GM19328 (cell line): Measurements from ENCODE around the gene VIPR1.
"Not testable (repeated sequence)": the region's sequence is repeated elsewhere in the genome, so short reads cannot be mapped to it uniquely, and the experiment has no call there.

ENCODE experiments used
- ATAC-seq: cut with Tn5 transposase; IDR thresholded peaks from one replicate; pipeline ENCODE4 v1.9.1; 2021; ENCODE audit warnings: mild to moderate bottlenecking, moderate library complexity; ENCODE audit not compliant: unreplicated experiment

The VIPR1 gene

DNA sequence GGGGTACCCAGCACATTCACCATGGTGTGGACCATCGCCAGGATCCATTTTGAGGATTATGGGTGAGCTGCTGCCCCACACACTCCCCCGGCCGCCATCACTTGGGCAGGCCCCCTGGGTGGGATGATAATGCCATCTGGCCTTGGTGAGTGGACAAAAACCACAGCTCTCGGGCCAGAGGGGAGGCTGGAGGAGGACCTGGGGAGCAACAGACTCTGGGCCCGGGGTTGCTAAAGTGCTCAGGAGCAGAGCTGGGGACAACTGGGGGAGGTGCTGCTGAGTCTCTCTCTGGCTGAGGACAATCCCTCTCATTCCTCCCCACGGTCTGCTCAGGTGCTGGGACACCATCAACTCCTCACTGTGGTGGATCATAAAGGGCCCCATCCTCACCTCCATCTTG, 29.0 kb downstream of the VIPR1 start:
- no peak for ATAC-seq

DNA sequence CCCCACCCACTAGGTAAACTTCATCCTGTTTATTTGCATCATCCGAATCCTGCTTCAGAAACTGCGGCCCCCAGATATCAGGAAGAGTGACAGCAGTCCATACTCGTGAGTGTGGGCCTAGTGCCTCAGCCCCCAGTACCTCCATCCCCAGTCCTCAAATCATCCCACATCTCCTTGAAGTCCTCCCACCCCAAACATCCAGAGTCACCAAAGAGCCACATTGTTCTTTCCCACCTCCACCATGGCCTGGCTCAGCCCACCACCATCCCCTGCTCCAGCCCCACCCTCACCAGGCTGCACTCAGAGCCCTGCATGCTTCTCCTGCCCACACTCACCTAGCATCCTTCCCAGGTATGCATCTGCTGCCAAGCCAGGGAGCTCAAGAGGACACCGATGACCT, 29.8 kb downstream of the VIPR1 start:
- no peak for ATAC-seq

DNA sequence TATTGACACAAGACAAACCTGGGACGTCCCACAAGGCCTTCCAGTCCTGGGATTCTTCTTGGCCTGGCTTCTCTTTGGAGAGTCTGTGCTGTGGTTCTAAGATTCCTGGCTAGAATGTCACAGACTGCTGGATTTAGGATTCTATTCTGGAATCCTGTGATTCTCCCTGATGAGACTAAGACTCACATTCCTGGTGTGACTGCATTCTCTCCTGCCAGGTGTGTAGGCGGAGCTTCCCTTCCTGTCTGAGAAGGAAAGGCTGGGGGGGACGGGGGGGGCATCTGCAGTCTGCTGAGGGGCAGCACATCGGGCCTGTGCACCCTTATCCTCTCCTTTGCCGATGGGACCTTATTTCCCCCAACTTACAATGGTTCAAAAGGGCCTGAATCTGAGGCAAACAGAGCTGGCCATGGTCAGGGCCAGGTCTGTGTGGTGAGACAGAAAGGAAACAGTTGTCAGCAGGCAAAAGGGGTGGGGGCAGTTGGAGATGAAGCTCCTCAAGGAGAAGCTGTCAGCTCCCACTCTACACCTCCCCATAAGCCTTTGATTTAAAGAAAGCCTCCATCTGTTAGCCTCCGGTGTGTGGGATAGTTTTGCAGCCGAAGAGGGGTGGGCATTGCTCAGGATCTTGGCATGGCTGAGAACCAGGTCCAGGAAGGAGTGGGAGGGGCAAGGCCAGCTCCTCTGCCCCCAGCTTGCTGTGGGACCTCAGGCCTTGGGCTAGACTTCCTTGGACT, 30.9 kb downstream of the VIPR1 start:
- no peak for ATAC-seq

DNA sequence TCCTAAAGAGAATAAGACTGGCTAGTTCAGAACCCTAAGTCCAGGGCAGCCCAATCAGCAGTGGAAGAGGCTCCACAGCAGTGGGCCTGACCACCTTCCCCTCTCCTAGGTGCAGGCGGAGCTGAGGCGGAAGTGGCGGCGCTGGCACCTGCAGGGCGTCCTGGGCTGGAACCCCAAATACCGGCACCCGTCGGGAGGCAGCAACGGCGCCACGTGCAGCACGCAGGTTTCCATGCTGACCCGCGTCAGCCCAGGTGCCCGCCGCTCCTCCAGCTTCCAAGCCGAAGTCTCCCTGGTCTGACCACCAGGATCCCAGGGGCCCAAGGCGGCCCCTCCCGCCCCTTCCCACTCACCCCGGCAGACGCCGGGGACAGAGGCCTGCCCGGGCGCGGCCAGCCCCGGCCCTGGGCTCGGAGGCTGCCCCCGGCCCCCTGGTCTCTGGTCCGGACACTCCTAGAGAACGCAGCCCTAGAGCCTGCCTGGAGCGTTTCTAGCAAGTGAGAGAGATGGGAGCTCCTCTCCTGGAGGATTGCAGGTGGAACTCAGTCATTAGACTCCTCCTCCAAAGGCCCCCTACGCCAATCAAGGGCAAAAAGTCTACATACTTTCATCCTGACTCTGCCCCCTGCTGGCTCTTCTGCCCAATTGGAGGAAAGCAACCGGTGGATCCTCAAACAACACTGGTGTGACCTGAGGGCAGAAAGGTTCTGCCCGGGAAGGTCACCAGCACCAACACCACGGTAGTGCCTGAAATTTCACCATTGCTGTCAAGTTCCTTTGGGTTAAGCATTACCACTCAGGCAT, 33.7 kb downstream of the VIPR1 start:
- ATAC-seq: no peak

DNA sequence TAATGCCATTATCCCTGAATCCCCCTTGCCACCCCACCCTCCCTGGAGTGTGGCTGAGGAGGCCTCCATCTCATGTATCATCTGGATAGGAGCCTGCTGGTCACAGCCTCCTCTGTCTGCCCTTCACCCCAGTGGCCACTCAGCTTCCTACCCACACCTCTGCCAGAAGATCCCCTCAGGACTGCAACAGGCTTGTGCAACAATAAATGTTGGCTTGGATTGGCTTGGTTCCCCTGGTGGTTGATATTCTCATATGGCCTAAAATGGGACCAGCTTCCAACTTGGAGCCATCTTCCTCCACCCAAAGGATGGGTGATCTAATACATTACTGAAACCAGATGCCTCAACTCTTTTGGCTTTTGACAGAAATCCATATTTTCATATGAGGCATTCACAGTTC, 34.9 kb downstream of the VIPR1 start:
- no peak for ATAC-seq

DNA sequence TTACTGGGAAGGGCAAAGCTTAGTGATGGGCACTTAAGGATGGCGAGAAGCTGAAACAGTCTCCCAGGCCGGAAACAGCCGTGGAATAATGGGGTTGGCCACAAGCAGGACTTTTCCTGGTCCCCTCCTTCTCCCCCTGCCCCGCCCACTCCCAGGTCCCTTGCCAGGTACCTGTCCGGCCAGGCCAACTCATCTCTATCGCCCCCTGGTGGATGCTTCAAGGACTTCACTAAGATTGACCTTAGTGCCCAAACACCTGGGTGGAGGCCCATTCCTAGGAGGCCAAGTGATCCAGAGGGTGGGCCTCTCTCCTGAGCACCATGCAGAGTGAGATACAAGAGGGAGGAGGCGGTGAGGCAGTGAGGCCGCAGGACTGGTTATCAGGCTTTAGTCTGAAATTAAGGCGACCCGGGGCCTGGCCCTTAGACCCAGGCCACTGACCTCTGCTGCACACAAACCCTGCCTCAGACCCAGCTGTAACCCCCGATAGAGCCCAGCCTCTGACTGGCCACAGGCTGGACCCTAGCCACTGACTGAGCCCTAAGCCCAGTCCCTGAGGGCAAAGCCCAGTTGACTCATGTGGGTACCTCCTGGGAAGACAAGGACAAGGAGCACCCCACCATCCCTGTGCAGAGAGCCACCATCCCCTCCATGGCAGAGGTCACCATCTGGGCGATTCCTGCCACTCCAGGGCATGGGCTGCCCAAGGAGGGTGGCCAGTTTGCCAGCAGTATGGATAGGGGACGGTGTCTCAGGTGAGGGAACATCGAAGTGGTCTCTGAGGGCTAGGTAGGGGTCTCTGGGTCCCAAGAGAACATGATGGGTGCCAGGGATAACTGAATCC, 37.6 kb downstream of the VIPR1 start:
- ATAC-seq: no peak

DNA sequence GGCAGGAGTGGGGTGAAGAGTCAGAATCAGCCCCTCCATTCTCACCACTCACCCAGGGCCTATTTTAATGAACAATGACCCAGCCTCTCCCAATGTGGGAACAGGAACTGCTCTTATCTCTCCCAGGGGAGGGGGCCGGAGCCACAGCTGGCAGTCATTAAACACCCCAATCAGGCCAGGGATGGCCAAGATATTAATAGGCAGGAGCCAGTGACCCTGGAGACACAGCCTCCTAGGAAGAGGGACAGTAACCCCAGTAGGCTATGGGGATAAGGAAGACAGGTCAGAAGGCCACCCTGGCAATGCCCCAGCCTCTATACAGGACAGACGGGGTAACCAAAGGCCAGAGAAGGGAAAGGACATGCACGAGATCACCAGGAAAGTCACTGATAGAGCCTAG, 38.6 kb downstream of the VIPR1 start:
- ATAC-seq: no peak

DNA sequence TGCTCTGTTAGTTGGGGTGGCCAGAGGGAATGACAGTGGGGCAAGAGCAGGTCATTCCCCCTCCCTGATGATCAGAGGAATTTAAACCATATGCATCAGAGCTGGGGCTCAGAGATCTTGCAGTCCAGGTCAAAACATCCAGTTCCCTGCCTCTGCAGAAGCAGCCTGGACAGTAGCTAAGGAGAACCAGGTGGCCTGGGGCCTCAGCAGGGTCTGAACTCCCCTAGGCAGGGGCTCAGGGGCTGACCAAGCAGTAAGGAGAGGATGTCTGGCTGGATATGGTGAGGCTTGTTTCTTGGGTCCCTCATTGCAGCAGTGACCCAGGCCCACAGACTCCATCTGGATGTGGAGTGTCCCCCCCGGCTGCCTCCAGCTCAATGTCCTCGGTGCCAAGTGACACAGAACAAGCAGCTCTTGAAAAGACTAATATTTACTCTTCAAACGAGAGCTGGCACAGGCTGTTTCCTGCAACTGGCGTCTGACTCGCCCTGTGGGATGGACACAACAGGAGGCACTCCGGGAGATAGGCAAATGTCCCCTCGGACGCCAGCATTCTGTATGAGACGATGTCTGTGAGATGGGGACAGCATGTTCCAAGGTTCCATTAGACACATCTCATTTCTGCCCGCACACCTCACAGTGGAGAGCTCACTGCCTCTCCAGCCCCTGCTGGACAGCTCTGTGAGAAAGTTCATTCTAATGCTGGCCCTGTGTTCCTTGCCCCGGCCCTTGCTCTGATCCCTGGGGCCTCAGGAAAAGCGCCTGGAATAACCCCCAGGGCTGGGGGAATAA, 42.2 kb downstream of the VIPR1 start:
- ATAC-seq: no peak

DNA sequence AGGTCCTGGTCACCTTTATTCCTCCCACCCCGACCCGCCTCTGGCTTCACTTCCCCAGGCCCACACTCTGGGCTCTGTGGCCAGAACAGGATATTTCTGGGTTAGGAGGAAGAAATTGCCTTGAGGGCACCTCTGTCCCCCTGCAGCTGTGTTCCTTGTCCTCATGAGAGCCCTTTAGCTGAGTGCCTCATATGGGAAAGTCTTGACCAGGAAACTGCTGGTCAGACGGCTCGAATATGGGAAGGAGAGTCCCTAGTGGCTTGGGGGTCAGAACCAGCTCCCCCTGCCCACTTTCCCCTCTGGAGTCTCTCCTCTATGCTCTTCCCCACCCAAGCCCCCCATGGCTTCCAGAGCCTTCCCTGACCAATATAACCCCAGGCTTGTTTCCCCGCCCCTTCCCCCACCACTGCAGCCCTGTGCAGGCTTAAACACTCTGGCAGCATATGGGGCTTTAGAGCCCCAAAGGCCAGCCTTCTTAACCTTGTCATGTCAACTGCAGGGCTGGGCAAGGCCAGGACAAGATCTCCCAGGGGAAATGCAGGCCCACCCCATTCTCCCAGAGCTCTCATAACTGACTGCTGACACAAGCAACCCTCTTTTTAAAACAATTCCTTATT, 42.9 kb downstream of the VIPR1 start:
- ATAC-seq: no peak

DNA sequence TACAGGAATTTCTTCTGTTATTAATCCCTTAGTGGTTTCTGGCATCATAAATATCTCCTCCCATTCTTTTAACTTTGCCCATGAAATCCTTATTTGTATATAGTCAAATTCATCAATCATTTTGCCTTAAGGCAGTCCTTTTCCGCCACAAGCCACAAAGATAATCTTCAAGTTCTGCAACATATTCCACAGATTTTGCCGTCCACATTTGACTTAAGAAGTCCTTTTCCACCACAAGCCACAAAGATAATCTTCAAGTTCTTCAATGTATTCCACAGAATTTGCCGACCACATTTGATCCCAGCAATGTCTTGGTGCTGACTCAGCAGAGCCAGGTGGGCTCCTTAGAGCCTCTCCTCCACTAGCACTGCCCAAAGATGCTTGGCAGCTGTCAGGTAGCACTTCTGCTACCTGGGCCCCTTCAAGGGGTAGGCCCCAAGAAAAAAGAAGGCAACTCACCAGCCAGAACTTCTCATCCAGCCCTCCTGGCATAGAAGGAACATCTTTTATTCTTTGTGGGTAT, 44.3 kb downstream of the VIPR1 start:
- ATAC-seq: no peak

DNA sequence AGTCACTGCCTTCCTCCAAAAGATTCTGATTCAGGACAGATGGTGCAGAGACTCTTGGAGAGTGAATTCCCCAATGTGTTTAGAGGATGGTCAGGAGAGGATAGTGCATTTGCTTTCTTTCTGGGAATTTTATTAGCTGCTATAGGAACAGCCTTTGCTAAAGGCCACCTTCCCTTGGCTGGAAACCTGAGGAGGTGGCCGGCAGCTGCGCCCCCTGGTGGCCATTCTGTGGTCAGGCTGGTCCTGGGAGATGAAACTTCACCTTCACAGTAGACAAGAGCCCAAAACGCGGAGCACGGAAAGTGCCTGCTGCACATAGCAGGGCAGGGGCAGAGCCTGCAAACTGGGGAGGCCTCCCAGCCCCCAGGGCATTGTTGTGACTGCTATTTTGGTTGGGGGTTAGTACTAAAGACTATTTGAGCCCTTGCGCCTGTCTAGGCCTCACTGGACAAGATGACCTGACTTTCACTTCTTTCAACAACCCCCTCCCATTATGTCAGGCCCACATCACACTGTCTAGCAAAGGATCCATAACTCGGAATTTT, 45.0 kb downstream of the VIPR1 start:
- no peak for ATAC-seq

DNA sequence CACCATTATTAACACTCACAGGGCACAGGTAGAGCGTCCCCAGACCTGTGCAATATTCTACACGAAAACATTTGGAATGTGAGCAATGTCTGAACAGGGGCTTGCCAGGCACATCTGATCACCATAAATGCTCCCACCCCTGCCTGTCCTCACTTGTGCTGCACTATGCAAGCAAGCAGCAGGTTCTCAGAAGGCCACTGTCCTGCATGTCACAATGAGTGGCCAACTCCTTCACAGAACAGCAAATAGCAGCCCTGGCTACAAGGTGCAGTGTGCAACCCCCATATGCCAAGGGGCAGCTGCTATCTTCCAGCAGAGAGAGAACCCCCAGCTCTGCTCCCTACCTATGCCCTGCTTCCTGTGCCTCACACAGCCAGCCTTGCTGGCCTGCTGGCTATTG, 46.7 kb downstream of the VIPR1 start:
- ATAC-seq: no peak

DNA sequence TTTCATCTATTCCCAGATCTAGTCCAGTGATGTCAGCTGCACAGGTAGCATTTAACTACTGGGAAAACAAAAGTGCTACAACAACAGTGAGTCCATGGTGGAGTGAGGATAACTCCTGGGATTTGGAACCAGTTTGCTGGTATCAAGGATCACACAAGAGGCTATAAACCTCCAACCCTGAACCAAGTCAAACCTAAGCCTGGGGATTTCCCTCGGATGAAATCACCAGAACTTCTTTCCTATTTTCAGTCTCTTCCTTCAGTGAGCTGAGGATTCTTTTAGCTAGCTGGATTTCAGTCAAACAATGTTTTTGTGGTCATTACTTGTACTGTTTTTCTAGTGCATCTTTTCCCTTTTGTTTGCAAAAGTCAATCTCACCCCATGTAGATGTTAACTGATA, 47.8 kb downstream of the VIPR1 start:
- no peak for ATAC-seq

DNA sequence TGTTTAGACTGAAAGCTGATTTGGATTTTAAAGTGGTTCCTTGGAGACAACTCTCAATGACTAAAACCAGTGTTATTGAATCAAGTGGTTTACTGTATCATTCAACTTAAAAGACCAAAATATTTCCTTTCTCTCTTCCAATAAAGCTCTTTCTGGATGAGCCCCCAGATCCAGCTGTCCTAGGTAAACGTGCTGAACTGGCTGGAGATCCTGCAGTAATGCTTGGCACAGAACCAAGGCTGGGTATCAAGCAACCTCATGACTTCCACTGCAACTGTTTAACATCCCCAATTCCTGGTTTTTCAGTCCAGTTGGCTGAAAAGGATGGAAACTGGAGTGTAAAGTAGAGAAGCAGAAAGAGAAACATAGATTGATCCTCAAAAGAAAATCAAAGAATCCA, 50.4 kb downstream of the VIPR1 start:
- no peak for ATAC-seq

DNA sequence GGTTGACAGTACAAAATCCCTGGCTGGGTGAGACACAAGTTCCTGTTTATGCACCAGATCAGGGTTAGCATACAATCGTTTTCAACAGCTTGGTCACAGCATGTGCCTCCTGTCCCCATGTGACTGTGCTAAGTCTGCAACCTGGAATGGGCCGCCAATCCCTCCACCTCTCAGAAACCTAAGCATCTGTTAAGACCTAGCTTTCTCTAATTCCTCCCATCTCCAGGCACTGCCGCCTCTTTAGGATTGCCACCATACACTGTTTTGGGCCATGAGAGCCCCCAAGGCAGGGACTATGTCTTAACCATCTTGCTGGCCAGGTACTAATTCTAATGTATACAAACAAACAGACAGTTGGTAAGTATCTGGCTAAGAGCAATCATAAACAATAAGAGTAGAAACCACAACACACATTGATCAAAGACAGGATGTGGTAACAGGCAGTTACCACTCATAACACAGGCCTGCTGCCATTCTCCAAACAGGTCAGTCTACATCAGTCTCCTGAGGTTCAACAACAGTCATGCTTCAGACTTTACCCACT, 53.7 kb downstream of the VIPR1 start:
- ATAC-seq: no peak

DNA sequence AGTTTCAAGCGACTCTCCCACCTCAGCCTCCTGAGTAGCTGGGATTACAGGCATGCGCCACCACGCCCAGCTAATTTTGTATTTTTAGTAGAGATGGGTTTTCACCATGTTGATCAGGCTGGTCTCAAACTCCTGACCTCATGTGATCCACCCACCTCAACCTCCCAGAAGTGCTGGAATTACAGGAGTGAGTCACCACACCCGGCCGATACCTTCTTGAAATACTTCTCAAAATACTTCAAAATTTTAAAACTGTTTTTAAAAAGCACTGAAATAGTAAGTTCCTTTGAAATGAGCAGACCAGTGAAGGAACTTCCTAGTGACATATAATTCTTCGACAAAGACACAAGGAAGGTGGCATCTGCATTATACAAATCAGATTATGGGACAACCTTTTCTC, 54.4 kb downstream of the VIPR1 start:
- not testable (repeated sequence) for ATAC-seq

DNA sequence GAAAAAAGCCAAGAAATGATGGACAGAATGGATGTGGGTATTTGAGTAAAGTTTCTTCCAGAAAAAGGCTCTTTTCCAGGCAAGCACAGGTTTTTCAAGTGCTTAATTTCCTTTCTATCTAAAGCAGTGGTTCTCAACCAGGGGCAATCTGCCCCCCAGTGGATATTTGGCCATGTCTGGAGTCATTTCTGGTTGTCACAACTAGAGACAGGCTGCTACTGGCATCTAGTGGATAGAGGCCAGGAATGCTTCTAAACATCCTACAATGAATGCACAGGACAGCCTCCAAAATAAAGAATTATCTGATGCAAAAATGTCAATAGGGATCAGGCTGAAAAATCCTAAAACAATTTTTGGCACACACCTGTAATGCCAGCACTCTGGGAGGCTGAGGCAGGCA, 55.4 kb downstream of the VIPR1 start:
- ATAC-seq: no peak

DNA sequence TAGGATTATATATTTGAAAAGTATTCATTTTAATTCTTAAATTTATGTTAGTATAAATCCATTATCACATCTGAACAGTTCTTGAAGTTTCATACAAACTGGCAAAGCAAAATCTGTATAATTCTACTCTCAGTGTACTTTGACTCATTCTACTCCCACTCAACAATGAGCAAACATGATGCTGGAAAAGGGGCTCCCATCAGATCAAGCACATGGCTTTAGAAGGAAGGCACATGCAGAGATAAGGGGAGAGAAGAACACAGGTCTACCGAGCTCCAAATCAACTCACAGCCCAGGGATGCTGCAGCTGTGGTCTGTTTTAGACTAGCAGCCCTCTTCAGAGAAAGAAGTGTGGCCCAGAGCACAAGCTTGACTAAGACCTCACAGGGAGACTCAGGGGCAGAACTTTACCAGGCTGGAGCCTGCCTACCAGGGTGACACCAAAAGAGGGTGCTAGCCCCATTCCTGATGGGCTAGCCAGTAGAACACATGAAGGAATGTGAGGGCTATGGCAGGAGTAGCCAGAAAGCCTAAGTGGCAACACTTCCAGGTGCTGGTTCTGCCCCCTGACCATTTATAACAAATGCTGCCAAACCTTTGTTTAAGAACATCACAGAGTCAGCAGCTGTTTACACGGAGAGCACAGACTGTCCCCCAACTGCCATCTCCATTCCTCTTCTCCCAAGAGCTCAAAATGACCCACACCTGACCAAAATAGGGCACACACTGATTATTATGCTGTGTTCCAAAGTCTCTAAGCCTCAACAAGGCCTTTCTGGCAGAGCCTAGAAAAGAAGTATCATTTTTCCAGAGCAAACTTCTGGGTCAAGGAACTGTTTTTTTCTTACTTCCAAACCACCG, 59.8 kb downstream of the VIPR1 start:
- no peak for ATAC-seq
